Measurements from ENCODE around the gene ITGA11.

Gene ITGA11

GRCh38 chr15:68432441-68433064 lies 590 bp upstream of the ITGA11 start:
- no peak for TF ChIP-seq CTCF (IDR thresholded peaks at IDR 0.05; ENCODE audit: low read depth, low read length, missing control alignments)
- no peak for DNase-seq (ENCODE audit: extremely low read depth, low read depth)
- peak overlapping the region; percentile 56 for H3K4me3 ChIP-seq (replicated peaks; ENCODE audit: low read depth, low read length)

GRCh38 chr15:68431037-68431791 lies 749 bp downstream of the ITGA11 start:
- DNase-seq (ENCODE audit: extremely low read depth, low read depth): no peak
- H3K4me3 ChIP-seq (replicated peaks; ENCODE audit: low read depth, low read length): peak overlapping the region; percentile 56
- no peak for TF ChIP-seq CTCF (IDR thresholded peaks at IDR 0.05; ENCODE audit: low read depth, low read length, missing control alignments)

GRCh38 chr15:68430471-68431036 lies 1.4 kb downstream of the ITGA11 start:
- no peak for TF ChIP-seq CTCF (IDR thresholded peaks at IDR 0.05; ENCODE audit: low read depth, low read length, missing control alignments)
- H3K4me3 ChIP-seq (replicated peaks; ENCODE audit: low read depth, low read length): peak overlapping the region; percentile 56
- no peak for DNase-seq (ENCODE audit: extremely low read depth, low read depth)

- no peak for TF ChIP-seq CTCF (IDR thresholded peaks at IDR 0.05; ENCODE audit: low read depth, low read length, missing control alignments)
- DNase-seq (ENCODE audit: extremely low read depth, low read depth): no peak
- H3K4me3 ChIP-seq (replicated peaks; ENCODE audit: low read depth, low read length): no peak overlapping the region
Measured at GRCh38 chr15:68429691-68430470, 2.1 kb downstream of the ITGA11 start.

- H3K4me3 ChIP-seq (replicated peaks; ENCODE audit: low read depth, low read length): no peak overlapping the region
- DNase-seq (ENCODE audit: extremely low read depth, low read depth): no peak
- TF ChIP-seq CTCF (IDR thresholded peaks at IDR 0.05; ENCODE audit: low read depth, low read length, missing control alignments): no peak
Measured at GRCh38 chr15:68428431-68428940, 3.5 kb downstream of the ITGA11 start.

GRCh38 chr15:68427963-68428362 lies 4.0 kb downstream of the ITGA11 start:
- no peak overlapping the region for H3K4me3 ChIP-seq (replicated peaks; ENCODE audit: low read depth, low read length)
- TF ChIP-seq CTCF (IDR thresholded peaks at IDR 0.05; ENCODE audit: low read depth, low read length, missing control alignments): no peak

More at GRCh38 chr15:68427963-68428362, 4.0 kb downstream of the ITGA11 start:
- DNase-seq (ENCODE audit: extremely low read depth, low read depth): no peak

Data from HFF-Myc (cell line).